ENCODE results near the gene FOXC2. TPM values are rescaled to one million over a fixed set of nuclear protein-coding genes. Genes with fewer than 3 reads are reported as not detected.

FOXC2 gene
- total RNA-seq, 1 donor from 2014 or later: 1.5 TPM

DNA sequence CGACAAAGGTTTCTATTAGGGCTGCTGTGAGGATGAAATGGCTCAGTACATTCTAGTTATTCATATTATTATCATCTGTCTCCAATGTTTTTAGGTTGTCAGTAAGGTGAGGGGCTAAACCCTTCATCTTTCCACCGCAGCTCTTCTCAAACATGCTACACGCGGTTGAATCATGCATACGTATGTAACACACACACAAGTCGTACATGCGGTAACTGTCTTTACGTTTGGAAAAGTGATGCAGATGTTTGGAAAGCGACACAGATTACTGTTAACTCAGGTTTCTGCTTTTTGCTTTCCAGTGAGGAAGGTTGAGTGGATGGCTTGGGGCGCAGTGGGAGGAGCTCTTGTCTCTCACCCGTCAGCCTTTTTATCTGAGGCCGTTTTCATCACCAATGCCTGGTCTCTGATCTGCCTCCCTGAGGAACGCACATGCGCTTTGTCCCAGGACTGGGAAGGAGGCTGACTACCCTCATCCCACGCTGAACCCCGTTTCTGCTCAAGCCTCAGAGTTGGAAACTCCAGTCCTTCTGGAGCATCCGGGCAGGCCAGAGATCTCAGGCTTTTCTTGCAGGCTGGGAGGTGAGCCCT lies 8.6 kb downstream of the FOXC2 start:
- no peak for DNase-seq
- Histone ChIP-seq H3K27ac (replicated peaks) (peak overlapping the region; percentile 88), H3K9me3 (replicated peaks) (no peaks in the 10 kb centered on the region), H3K36me3 (no peaks in the 10 kb centered on the region), H3K27me3 (ENCODE audit: low read depth) (peaks cover 100% of the 10 kb centered on the region), H3K4me3 (peak overlapping the region; percentile 66), H3K4me1 (peaks cover 52% of the 10 kb centered on the region)
- TF ChIP-seq CTCF (IDR thresholded peaks at IDR 0.05; ENCODE audit: borderline replicate concordance): no peak
- intact Hi-C loops (cut with micrococcal nuclease): no loop called here

DNA sequence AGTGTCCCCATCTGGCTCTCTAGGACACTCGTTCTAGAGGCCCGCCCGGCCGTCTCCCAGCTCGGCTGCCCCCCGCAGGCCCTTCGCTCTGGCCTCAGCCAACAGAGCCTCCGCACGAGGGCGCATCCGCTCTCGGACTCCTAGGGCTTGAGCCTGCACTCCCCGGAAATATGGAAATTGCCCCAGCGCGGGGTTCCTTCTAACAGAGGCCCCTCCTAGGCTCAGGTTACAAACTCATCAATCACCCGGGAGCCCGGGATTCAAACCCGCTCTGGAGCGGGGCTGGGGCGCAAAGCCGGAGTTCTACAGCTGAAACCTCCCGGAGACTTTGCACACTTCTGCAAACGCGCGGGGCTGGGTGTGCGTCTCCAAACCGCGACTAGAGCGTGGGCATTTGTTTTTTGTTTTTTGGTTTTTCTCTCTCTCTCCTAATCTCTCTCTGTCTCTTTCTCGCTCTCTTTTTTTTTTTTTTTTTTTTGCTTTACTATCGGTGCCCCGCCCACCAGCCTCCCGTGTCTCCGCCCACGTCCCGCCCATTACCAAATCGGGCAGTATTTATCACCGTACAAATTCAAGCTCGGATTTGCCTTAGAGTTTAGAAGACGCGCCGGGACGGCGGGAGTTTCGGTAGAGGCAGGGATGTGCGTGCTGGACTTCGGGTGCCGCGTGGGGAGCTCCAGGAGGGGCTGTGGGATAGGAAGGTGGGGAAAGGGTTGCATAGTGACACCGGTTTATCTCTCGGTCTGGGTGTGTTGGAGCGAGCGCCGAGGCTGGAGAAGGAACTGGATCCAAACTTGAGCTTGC lies 9.3 kb downstream of the FOXC2 start:
- DNase-seq: peak; percentile 86
- TF ChIP-seq CTCF (IDR thresholded peaks at IDR 0.05; ENCODE audit: borderline replicate concordance): peak; percentile 73
- peak overlapping the region; percentile 88 for H3K27ac ChIP-seq (replicated peaks)
- peaks cover 52% of the 10 kb centered on the region for H3K4me1 ChIP-seq
- intact Hi-C loops (cut with micrococcal nuclease): no loop called here
- H3K36me3 ChIP-seq: no peaks in the 10 kb centered on the region
- H3K9me3 ChIP-seq (replicated peaks): no peaks in the 10 kb centered on the region
- H3K27me3 ChIP-seq (ENCODE audit: low read depth): peaks cover 100% of the 10 kb centered on the region
- peak overlapping the region; percentile 66 for H3K4me3 ChIP-seq

DNA sequence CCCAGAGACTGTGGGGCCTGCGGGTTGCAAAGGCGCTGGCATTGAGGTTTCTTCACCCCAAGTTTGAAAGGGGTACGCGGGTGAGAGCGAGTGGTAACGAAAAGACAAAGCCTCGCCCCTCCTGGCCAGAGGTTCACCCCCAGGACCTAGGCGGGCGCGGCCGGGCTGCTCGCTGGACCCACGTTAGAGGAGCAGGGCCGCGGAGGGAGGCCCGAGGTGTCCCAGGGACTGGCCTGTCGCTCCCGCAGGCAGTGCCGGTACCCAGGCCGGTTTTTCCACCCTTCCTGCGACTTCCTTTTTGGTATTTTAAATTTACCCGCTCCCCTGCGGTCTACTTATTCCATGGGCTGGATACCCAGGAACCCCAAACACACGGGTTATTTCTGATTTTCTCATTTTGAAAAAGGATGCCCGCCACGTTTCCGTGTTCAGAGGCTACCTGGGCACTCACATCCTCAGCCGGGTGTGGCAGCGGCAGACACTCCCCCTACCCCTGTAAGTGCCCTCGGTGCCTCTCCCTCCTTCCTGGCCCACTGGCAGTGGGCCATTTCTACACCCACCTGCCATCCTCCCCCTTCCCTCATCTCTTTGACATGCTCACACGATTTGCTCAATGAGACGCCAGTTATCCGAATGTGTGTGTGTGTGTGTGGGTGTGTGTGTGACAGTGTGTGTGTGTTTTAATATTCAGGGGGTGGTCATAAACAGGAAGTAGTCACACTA lies 10.1 kb downstream of the FOXC2 start:
- no peak for DNase-seq
- H3K36me3 ChIP-seq: no peaks in the 10 kb centered on the region
- H3K4me3 ChIP-seq: peak overlapping the region; percentile 66
- peaks cover 49% of the 10 kb centered on the region for H3K4me1 ChIP-seq
- H3K9me3 ChIP-seq (replicated peaks): no peaks in the 10 kb centered on the region
- H3K27ac ChIP-seq (replicated peaks): peak overlapping the region; percentile 88
- peaks cover 98% of the 10 kb centered on the region for H3K27me3 ChIP-seq (ENCODE audit: low read depth)
- intact Hi-C loops (cut with micrococcal nuclease): no loop called here
- TF ChIP-seq CTCF (IDR thresholded peaks at IDR 0.05; ENCODE audit: borderline replicate concordance): no peak

DNA sequence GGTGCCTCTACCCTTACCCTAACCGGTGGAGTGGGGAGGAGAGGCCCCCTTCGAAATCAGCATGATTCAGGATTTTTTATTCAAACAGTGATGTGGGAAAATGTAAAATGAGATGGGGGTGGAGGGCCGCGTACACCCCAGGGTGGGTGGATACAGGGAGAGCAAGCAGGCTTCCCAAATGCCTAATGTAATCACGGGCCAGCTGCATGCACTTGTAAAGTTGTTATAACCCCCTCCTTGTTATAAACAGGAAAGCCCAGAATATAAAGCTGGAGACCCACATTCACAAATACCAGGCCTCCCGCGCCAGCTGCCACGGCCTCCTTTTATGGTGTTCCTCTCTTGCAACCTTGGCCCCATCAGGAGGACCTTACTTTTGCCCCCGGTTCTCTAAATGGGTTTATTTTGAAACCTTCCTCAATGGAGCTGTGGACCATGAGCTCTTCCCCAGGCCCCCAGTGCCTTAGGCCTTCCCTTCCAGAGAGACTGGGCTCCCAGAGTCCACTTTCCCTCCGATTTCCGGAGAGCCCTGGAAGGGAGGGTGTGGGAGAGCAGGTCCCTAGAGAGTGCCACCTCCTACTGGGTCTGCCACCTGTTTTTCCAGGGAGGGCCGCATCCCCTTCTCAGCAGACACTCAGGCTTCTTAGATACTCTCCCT lies 10.8 kb downstream of the FOXC2 start:
- Histone ChIP-seq H3K9me3 (replicated peaks) (no peaks in the 10 kb centered on the region), H3K4me1 (peaks cover 42% of the 10 kb centered on the region), H3K36me3 (no peaks in the 10 kb centered on the region), H3K27ac (replicated peaks) (peak overlapping the region; percentile 88), H3K4me3 (peak overlapping the region; percentile 66), H3K27me3 (ENCODE audit: low read depth) (peaks cover 98% of the 10 kb centered on the region)
- DNase-seq: no peak
- TF ChIP-seq CTCF (IDR thresholded peaks at IDR 0.05; ENCODE audit: borderline replicate concordance): no peak
- intact Hi-C loops (cut with micrococcal nuclease): no loop called here

- no peak for DNase-seq
- H3K4me3 ChIP-seq: peak within 1 kb of the TSS; percentile 66
- intact Hi-C loops (cut with micrococcal nuclease): no loop called here
- no peaks in the 10 kb centered on the region for H3K9me3 ChIP-seq (replicated peaks)
- H3K36me3 ChIP-seq: no peaks in the 10 kb centered on the region
- no peak for TF ChIP-seq CTCF (IDR thresholded peaks at IDR 0.05; ENCODE audit: borderline replicate concordance)
- H3K27me3 ChIP-seq (ENCODE audit: low read depth): peaks cover 98% of the 10 kb centered on the region
- peak within 1 kb of the TSS; percentile 88 for H3K27ac ChIP-seq (replicated peaks)
- H3K4me1 ChIP-seq: peaks cover 35% of the 10 kb centered on the region
Measured at GRCh38 chr16:86578061-86578599, 11.5 kb downstream of the FOXC2 start, which contains the start of gene FOXL1. FOXL1 (plus strand) TSS chr16:86578549; CDS start chr16:86578724, 175 bp downstream.
